Measurements from ENCODE around the gene RGS8. TPM values are rescaled to one million over a fixed set of nuclear protein-coding genes. Genes with fewer than 3 reads are reported as not detected.

The RGS8 gene
- polyA plus RNA-seq, 3 donors: not detected

- Mint-ChIP-seq H3K4me1 (no peaks in the 10 kb centered on the region), H3K4me3 (no peak overlapping the region), H3K9me3 (peaks cover 0 to 2% (median 0%) of the 10 kb centered on the region in 7 donors), H3K27ac (no peak overlapping the region), H3K36me3 (no peaks in the 10 kb centered on the region), H3K27me3 (ENCODE audit: low read depth in 3 of 3) (peaks cover 5 to 23% (median 7%) of the 10 kb centered on the region in 3 donors)
- TF ChIP-seq CTCF (IDR thresholded peaks at IDR 0.05): no peak
- no peak for DNase-seq
- no peak overlapping the region for H3K4me2 ChIP-seq (replicated peaks; ENCODE audit: extremely low read depth, low read length, poor library complexity, severe bottlenecking)
- intact Hi-C loops (cut with micrococcal nuclease): no loop called here
- H3K27ac ChIP-seq (ENCODE audit: low read depth in 1 of 2, low read length in 2 of 2): no peak overlapping the region
- no peaks in the 10 kb centered on the region for H3K4me1 ChIP-seq (ENCODE audit: control insufficient read depth in 1 of 2, insufficient read depth in 2 of 2, low read length in 2 of 2)
- WGBS (ENCODE audit: insufficient coverage): 86% methylated on average over 3 of the region's 3 CpGs
- no peak overlapping the region for H3K4me3 ChIP-seq (replicated peaks in 1 of 3; ENCODE audit: low read depth in 2 of 3, low read length in 3 of 3)
- peaks cover 0 to 5% of the 10 kb centered on the region in 2 donors for H3K27me3 ChIP-seq (ENCODE audit: control insufficient read depth in 2 of 2, insufficient read depth in 2 of 2, low read length in 2 of 2)
- H2AFZ ChIP-seq (ENCODE audit: insufficient read depth, low read depth, low read length, poor library complexity, severe bottlenecking): no peak overlapping the region
- no peaks in the 10 kb centered on the region for H3K9me3 ChIP-seq (replicated peaks in 1 of 2; ENCODE audit: control insufficient read depth in 1 of 2, insufficient read depth in 1 of 2, low read length in 2 of 2)
- no peaks in the 10 kb centered on the region for H3K79me2 ChIP-seq (ENCODE audit: insufficient read depth, low read length)
- no peaks in the 10 kb centered on the region for H3K36me3 ChIP-seq (replicated peaks in 1 of 2; ENCODE audit: control insufficient read depth in 1 of 2, insufficient read depth in 2 of 2, low read length in 2 of 2)
- H4K20me1 ChIP-seq (ENCODE audit: insufficient read depth, low read length): no peaks in the 10 kb centered on the region
- no peak overlapping the region for H3K9ac ChIP-seq (ENCODE audit: insufficient read depth, low read length, poor library complexity, severe bottlenecking)
These were observed 21.4 kb downstream of the RGS8 start for GRCh38 chr1:182662956-182663355.

- Mint-ChIP-seq H3K27ac (peak overlapping the region in 1 of 7 donors; percentile 15), H3K9me3 (no peaks in the 10 kb centered on the region), H3K4me3 (no peak overlapping the region), H3K27me3 (ENCODE audit: low read depth in 3 of 3) (peaks cover 7 to 23% (median 8%) of the 10 kb centered on the region in 3 donors), H3K4me1 (no peaks in the 10 kb centered on the region), H3K36me3 (no peaks in the 10 kb centered on the region)
- H3K27ac ChIP-seq (ENCODE audit: low read depth in 1 of 2, low read length in 2 of 2): no peak overlapping the region
- H3K27me3 ChIP-seq (ENCODE audit: control insufficient read depth in 2 of 2, insufficient read depth in 2 of 2, low read length in 2 of 2): peaks cover 0 to 5% of the 10 kb centered on the region in 2 donors
- H2AFZ ChIP-seq (ENCODE audit: insufficient read depth, low read depth, low read length, poor library complexity, severe bottlenecking): no peak overlapping the region
- intact Hi-C loops (cut with micrococcal nuclease): no loop called here
- no peaks in the 10 kb centered on the region for H3K79me2 ChIP-seq (ENCODE audit: insufficient read depth, low read length)
- 100% methylated on average over 2 of the region's 7 CpGs for WGBS (ENCODE audit: insufficient coverage)
- no peak overlapping the region for H3K9ac ChIP-seq (ENCODE audit: insufficient read depth, low read length, poor library complexity, severe bottlenecking)
- H4K20me1 ChIP-seq (ENCODE audit: insufficient read depth, low read length): no peaks in the 10 kb centered on the region
- no peak overlapping the region for H3K4me2 ChIP-seq (replicated peaks; ENCODE audit: extremely low read depth, low read length, poor library complexity, severe bottlenecking)
- H3K9me3 ChIP-seq (replicated peaks in 1 of 2; ENCODE audit: control insufficient read depth in 1 of 2, insufficient read depth in 1 of 2, low read length in 2 of 2): no peaks in the 10 kb centered on the region
- DNase-seq: no peak
- no peak overlapping the region for H3K4me3 ChIP-seq (replicated peaks in 1 of 3; ENCODE audit: low read depth in 2 of 3, low read length in 3 of 3)
- TF ChIP-seq CTCF (IDR thresholded peaks at IDR 0.05): no peak
- no peaks in the 10 kb centered on the region for H3K36me3 ChIP-seq (replicated peaks in 1 of 2; ENCODE audit: control insufficient read depth in 1 of 2, insufficient read depth in 2 of 2, low read length in 2 of 2)
- no peaks in the 10 kb centered on the region for H3K4me1 ChIP-seq (ENCODE audit: control insufficient read depth in 1 of 2, insufficient read depth in 2 of 2, low read length in 2 of 2)
These were observed 22.1 kb downstream of the RGS8 start for GRCh38 chr1:182662121-182662890.
